B cell (primary cell): ENCODE data around the gene COBL. TPM values are rescaled to one million over a fixed set of nuclear protein-coding genes. Genes with fewer than 3 reads are reported as not detected.

Experiments
- ATAC-seq: fragments of 200-7000 bp; cut with Tn5 transposase; one replicate; pipeline ENCODE4 v1.10.0; 2021; ENCODE audit warnings: low read depth, mild to moderate bottlenecking, moderate number of reproducible peaks, moderate library complexity
- CTCF ChIA-PET: fragments of 350-600 bp; sonication (Branson Sonifier 250); formaldehyde crosslinking; loops from one replicate; lab custom pipeline; 2021; ENCODE audit warnings: antibody characterized with exemption, inconsistent platforms; lab: Charles Lee
- POLR2A ChIA-PET: fragments of 350-600 bp; sonication (Branson Sonifier 250); formaldehyde crosslinking; loops from one replicate; lab custom pipeline; 2021; ENCODE audit warnings: antibody characterized with exemption; lab: Charles Lee
- DNase-seq: peaks from one replicate; pipeline ENCODE4 v3.0.0; 2013
- H2AFZ ChIP-seq: 2 replicates; pipeline ENCODE4 v1.6.1; 2012; ENCODE audit warnings: mild to moderate bottlenecking, low read depth, low read length; ENCODE audit not compliant: insufficient read depth, poor library complexity, severe bottlenecking
- H3K27ac ChIP-seq, 2 donors: 1 replicate in 1 of 2; 2 replicates in 1 of 2; pipeline ENCODE4 v1.5.1; 2012 to 2013; ENCODE audit warnings: low read length in 2 of 2, mild to moderate bottlenecking in 2 of 2, moderate library complexity in 1 of 2
- H3K27me3 ChIP-seq, 4 experiments: fragments of 200-600 bp in 1 of 4; sonication (generic) in 1 of 4; replicated peaks in 1 of 4; 1 replicate in 2 of 4; 2 replicates in 2 of 4; pipeline versions ENCODE4 v1.6.1 to v1.7.0; 2013 to 2016; ENCODE audit warnings: low read length in 3 of 4, mild to moderate bottlenecking in 2 of 4, mixed read lengths in 1 of 4, moderate library complexity in 1 of 4; ENCODE audit not compliant: insufficient read depth in 4 of 4, control insufficient read depth in 3 of 4; ENCODE audit errors: control extremely low read depth in 1 of 4
- H3K36me3 ChIP-seq, 2 experiments: replicated peaks in 1 of 2; 1 replicate in 1 of 2; 2 replicates in 1 of 2; pipeline versions ENCODE4 v1.6.1 to v1.7.1; 2013; ENCODE audit warnings: low read length in 1 of 2; ENCODE audit not compliant: insufficient read depth in 2 of 2, control insufficient read depth in 1 of 2; ENCODE audit errors: control extremely low read depth in 1 of 2, extremely low read depth in 1 of 2
- H3K4me1 ChIP-seq, 2 donors: fragments of 200-600 bp in 1 of 2; sonication (generic) in 1 of 2; 1 replicate in 1 of 2; 2 replicates in 1 of 2; pipeline versions ENCODE4 v1.5.1 to v1.6.1; 2013 to 2017; ENCODE audit warnings: low read length in 2 of 2; ENCODE audit not compliant: control insufficient read depth in 2 of 2, insufficient read depth in 2 of 2
- H3K4me2 ChIP-seq: replicated peaks from 2 replicates; pipeline ENCODE3; 2012; ENCODE audit warnings: mild to moderate bottlenecking, low read depth, low read length; ENCODE audit not compliant: poor library complexity, severe bottlenecking
- H3K4me3 ChIP-seq, 5 experiments: fragments of 200-600 bp in 1 of 5; sonication (generic) in 1 of 5; 1 replicate in 3 of 5; 2 replicates in 2 of 5; pipeline versions ENCODE4 v1.5.1 to v1.7.0; 2011 to 2016; ENCODE audit warnings: low read length in 4 of 5, mild to moderate bottlenecking in 4 of 5, low read depth in 2 of 5, control low read depth in 1 of 5, moderate library complexity in 1 of 5; ENCODE audit not compliant: insufficient read depth in 1 of 5; ENCODE audit errors: control extremely low read depth in 1 of 5, extremely low read depth in 1 of 5
- H3K79me2 ChIP-seq: fragments of 200-600 bp; sonication (generic); one replicate; pipeline ENCODE4 v1.6.0; 2016; ENCODE audit warnings: low read length; ENCODE audit not compliant: control insufficient read depth, insufficient read depth
- H3K9ac ChIP-seq: fragments of 200-600 bp; sonication (generic); 2 replicates; pipeline ENCODE4 v1.6.1; 2017; ENCODE audit warnings: mild to moderate bottlenecking, low read length, moderate library complexity
- H3K9me3 ChIP-seq, 3 donors: one replicate each; pipeline versions ENCODE4 v1.6.1 to v1.7.1; 2013; ENCODE audit warnings: low read length in 2 of 3; ENCODE audit not compliant: control insufficient read depth in 2 of 3, insufficient read depth in 1 of 3; ENCODE audit errors: control extremely low read depth in 1 of 3
- H4K20me1 ChIP-seq: 2 replicates; pipeline ENCODE4 v1.6.0; 2012; ENCODE audit warnings: mild to moderate bottlenecking, low read length; ENCODE audit not compliant: insufficient read depth, control insufficient read depth, poor library complexity, severe bottlenecking
- H3K27ac Mint-ChIP-seq: one replicate; pipeline ENCODE4 v1.8.0; 2021; ENCODE audit warnings: mixed read lengths
- H3K27me3 Mint-ChIP-seq: one replicate; pipeline ENCODE4 v1.8.0; 2021; ENCODE audit warnings: mixed read lengths
- H3K4me1 Mint-ChIP-seq: one replicate; pipeline ENCODE4 v1.8.0; 2021; ENCODE audit warnings: mixed read lengths
- H3K4me3 Mint-ChIP-seq: one replicate; pipeline ENCODE4 v1.8.0; 2021; ENCODE audit warnings: mixed read lengths
- H3K9me3 Mint-ChIP-seq: one replicate; pipeline ENCODE4 v1.8.0; 2022; ENCODE audit warnings: mixed read lengths; ENCODE audit not compliant: insufficient read depth
- CTCF ChIP-seq: fragments of 200-600 bp; IDR thresholded peaks from one replicate; pipeline ENCODE4 v1.8.0; 2022; ENCODE audit warnings: antibody characterized with exemption, mild to moderate bottlenecking
- EZH2 ChIP-seq: IDR thresholded peaks from 2 replicates; pipeline ENCODE4 v1.6.1; 2012; ENCODE audit warnings: borderline replicate concordance, low read depth, mild to moderate bottlenecking, moderate library complexity, low read length; ENCODE audit not compliant: insufficient read depth, poor library complexity, severe bottlenecking
- WGBS: methylation state at CpG from one replicate; pipeline ENCODE4 v1.1.5; 2013; ENCODE audit warnings: missing lambda C conversion rate; ENCODE audit not compliant: insufficient coverage; 5-methylcytosine and 5-hydroxymethylcytosine counted together
- intact Hi-C: fragments of 100-400 bp; cut with micrococcal nuclease; formaldehyde crosslinking; loops from one replicate; pipeline ENCODE4 v1.10.0; 2022
- polyA plus RNA-seq: library from polyadenylated mRNA; depleted of rRNA; stranded (reverse); fragments of >200 nt; gene quantifications from 2 replicates; pipeline ENCODE4 v1.2.3, GENCODE V29; 2012
- total RNA-seq, 2 donors: library from RNA; stranded (reverse); fragments of 120-200 nt in 1 of 2; gene quantifications; 1 replicate in 1 of 2; 2 replicates in 1 of 2; pipeline versions ENCODE4 v1.2.3 to v1.2.4, GENCODE V29; 2013 to 2022

The COBL gene
- total and polyA plus RNA-seq, 2 donors (not counting 1 experiment from before 2014, with no cell fraction given): not detected

- no peak for DNase-seq
- POLR2A ChIA-PET: no interaction called here
Observed at GRCh38 chr7:51307651-51308210, 8.9 kb downstream of the COBL start.

GRCh38 chr7:51306761-51307160, 9.8 kb downstream of the COBL start:
- H3K4me3 Mint-ChIP-seq: no peak overlapping the region
- CTCF ChIA-PET: no interaction called here
- no peak overlapping the region for H3K27ac ChIP-seq
- intact Hi-C loops: no loop called here
- H3K79me2 ChIP-seq: no peaks in the 10 kb centered on the region
- no peak overlapping the region for H3K9ac ChIP-seq
- H3K4me2 ChIP-seq: no peak overlapping the region
- H3K4me3 ChIP-seq: no peak overlapping the region
- H3K27ac Mint-ChIP-seq: no peak overlapping the region
- POLR2A ChIA-PET: no interaction called here
- WGBS: 95% methylated on average over 9 of the region's 9 CpGs
- H3K4me1 Mint-ChIP-seq: no peaks in the 10 kb centered on the region
- no peak for DNase-seq
- no peaks in the 10 kb centered on the region for H3K9me3 ChIP-seq
- H2AFZ ChIP-seq: no peak overlapping the region
- TF ChIP-seq EZH2: no peak
- TF ChIP-seq CTCF: no peak
- no peaks in the 10 kb centered on the region for H3K27me3 ChIP-seq
- no peaks in the 10 kb centered on the region for H3K9me3 Mint-ChIP-seq
- H4K20me1 ChIP-seq: no peaks in the 10 kb centered on the region
- no peaks in the 10 kb centered on the region for H3K36me3 ChIP-seq
- no peaks in the 10 kb centered on the region for H3K4me1 ChIP-seq
- H3K27me3 Mint-ChIP-seq: peaks cover 9% of the 10 kb centered on the region
- ATAC-seq: no peak

More at GRCh38 chr7:51307651-51308210, 8.9 kb downstream of the COBL start:
- no peak for ATAC-seq
- H3K4me1 ChIP-seq: no peaks in the 10 kb centered on the region
- no peak overlapping the region for H3K27ac ChIP-seq
- Mint-ChIP-seq H3K27ac (no peak overlapping the region), H3K27me3 (peaks cover 9% of the 10 kb centered on the region), H3K9me3 (no peaks in the 10 kb centered on the region), H3K4me3 (no peak overlapping the region), H3K4me1 (no peaks in the 10 kb centered on the region)
- no peaks in the 10 kb centered on the region for H4K20me1 ChIP-seq
- CTCF ChIA-PET: no interaction called here
- no peaks in the 10 kb centered on the region for H3K79me2 ChIP-seq
- H3K9me3 ChIP-seq: no peaks in the 10 kb centered on the region
- no peak overlapping the region for H2AFZ ChIP-seq
- no peaks in the 10 kb centered on the region for H3K27me3 ChIP-seq
- no peak overlapping the region for H3K4me3 ChIP-seq
- 100% methylated on average over 2 of the region's 8 CpGs for WGBS
- no peak overlapping the region for H3K9ac ChIP-seq
- intact Hi-C loops: no loop called here
- H3K4me2 ChIP-seq: no peak overlapping the region
- TF ChIP-seq CTCF (no peak), EZH2 (no peak)
- H3K36me3 ChIP-seq: no peaks in the 10 kb centered on the region
